Prostate gland (tissue), 2 donors: ENCODE results near the gene CKAP4.

Experiments used
- CTCF ChIP-seq, 4 experiments: fragments of 200-600 bp in 2 of 4; fragments of 450-650 bp in 2 of 4; sonication (generic) in 2 of 4; IDR thresholded peaks; 1 replicate in 3 of 4; 2 replicates in 1 of 4; pipeline ENCODE4 v1.5.1; 2016 to 2019; ENCODE audit warnings: antibody characterized with exemption in 4 of 4, mild to moderate bottlenecking in 2 of 4, moderate library complexity in 2 of 4
- POLR2A ChIP-seq: fragments of 450-650 bp; IDR thresholded peaks from one replicate; pipeline ENCODE4 v1.6.1; 2016; ENCODE audit warnings: antibody characterized with exemption, mild to moderate bottlenecking
- POLR2AphosphoS5 ChIP-seq: sonication (generic); formaldehyde crosslinking; IDR thresholded peaks from one replicate; pipeline ENCODE4 v1.6.1; 2017; ENCODE audit warnings: antibody characterized with exemption

DNA sequence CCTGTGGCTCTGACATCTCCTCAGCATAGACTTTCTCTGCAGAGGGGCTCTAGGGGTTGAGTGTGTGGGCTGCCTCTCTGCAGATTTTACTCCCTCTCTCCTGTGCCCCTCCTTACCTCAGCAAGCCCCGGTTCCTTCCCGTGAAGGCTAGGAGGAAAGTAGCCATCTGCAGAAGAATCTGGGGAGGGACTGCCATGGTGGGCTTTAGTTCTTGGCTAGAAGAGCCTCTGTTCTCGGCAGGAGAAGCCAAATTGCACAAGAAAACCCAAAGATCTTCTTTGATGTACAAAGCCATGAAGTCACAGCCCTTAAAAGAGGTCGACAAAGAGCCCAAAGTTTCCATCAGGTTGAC is 23.5 kb downstream of the CKAP4 start:
- TF ChIP-seq CTCF (IDR thresholded peaks at IDR 0.05) (no peak), POLR2AphosphoS5 (no peak), POLR2A (no peak)
